ENCODE results near the gene PBX2.
A peak's percentile ranks its signal among the peaks of the same experiment; 100 is the strongest.
"Not testable (repeated sequence)": the region's sequence is repeated elsewhere in the genome, so short reads cannot be mapped to it uniquely, and the experiment has no call there.

PBX2 gene

GRCh38 chr6:32148289-32149091 is 41.5 kb downstream of the PBX2 start:
- peak; percentile 30 for DNase-seq

- no peak for DNase-seq
These were observed 42.4 kb downstream of the PBX2 start for GRCh38 chr6:32147401-32148132.

GRCh38 chr6:32146687-32147086 is 43.3 kb downstream of the PBX2 start:
- DNase-seq, result no peak

- no peak for DNase-seq
These were observed 43.7 kb downstream of the PBX2 start for GRCh38 chr6:32146287-32146686.

GRCh38 chr6:32144238-32144637 is 45.8 kb downstream of the PBX2 start:
- not testable (repeated sequence) for DNase-seq

GRCh38 chr6:32140420-32141046 is 49.5 kb downstream of the PBX2 start:
- DNase-seq, result no peak

- DNase-seq, result no peak
These were observed 50.4 kb downstream of the PBX2 start for GRCh38 chr6:32139590-32139989.

GRCh38 chr6:32137454-32137853 is 52.5 kb downstream of the PBX2 start:
- DNase-seq, result no peak

Measured in activated CD4-positive, alpha-beta T cell treated with anti-CD3 and anti-CD28 coated beads, Interleukin-2, amount 50 U/mL, for 16 hours (primary cell).